GM12878 (cell line): ENCODE measurements around the gene VMP1. TPM values are rescaled to one million over a fixed set of nuclear protein-coding genes. Genes with fewer than 3 reads are reported as not detected.

ENCODE experiments used
- ATAC-seq: fragments of 200-7000 bp; cut with Tn5 transposase; 3 replicates; pipeline ENCODE4 v1.9.1; 2020; ENCODE audit warnings: mild to moderate bottlenecking, moderate library complexity
- BruUV-seq: library from RNA; stranded (reverse); fragments of 400-500 nt; replicated peaks from 2 replicates; lab custom pipeline; 2021; lab: Mats Ljungman, UMichigan
- CTCF ChIA-PET: fragments of 300-600 bp; sonication (Branson Sonifier 250); formaldehyde crosslinking; extraction: SDS; loops from one replicate; lab custom pipeline; 2021; ENCODE audit warnings: inconsistent platforms; lab: Yijun Ruan, JAX
- POLR2A ChIA-PET: fragments of 350-600 bp; formaldehyde crosslinking; extraction: SDS; loops from one replicate; lab custom pipeline; 2021; ENCODE audit warnings: inconsistent platforms; lab: Charles Lee
- RAD21 ChIA-PET: fragments of 300-600 bp; sonication (Branson Sonifier 250); formaldehyde crosslinking; loops from one replicate; lab custom pipeline; 2023; ENCODE audit warnings: antibody characterized with exemption; ENCODE audit not compliant: unreplicated experiment; lab: Charles Lee
- SMC1A ChIA-PET: fragments of 300-600 bp; sonication (Branson Sonifier 250); formaldehyde crosslinking; loops from one replicate; lab custom pipeline; 2023; ENCODE audit not compliant: unreplicated experiment, uncharacterized antibody; lab: Charles Lee
- DNase-seq: peaks from one replicate; pipeline ENCODE4 v3.0.0-alpha.2; 2011; ENCODE audit warnings: low read depth, low spot score
- FAIRE-seq: peaks from 3 replicates; lab custom pipeline; 2011; peaks lifted over from hg19 to GRCh38; lab: Jason Lieb, UNC
- H2AFZ ChIP-seq: 2 replicates; pipeline ENCODE4 v1.6.0; 2011; ENCODE audit warnings: low read depth, low read length, control low read depth; ENCODE audit not compliant: control insufficient read depth
- H3K27ac ChIP-seq: 2 replicates; pipeline ENCODE4 v1.5.1; 2011; ENCODE audit warnings: control low read depth; ENCODE audit not compliant: control insufficient read depth, insufficient read depth
- H3K27me3 ChIP-seq, 2 experiments: replicated peaks in 1 of 2; 2 replicates each; pipeline versions ENCODE4 v1.6.0 to v1.6.1; 2011; ENCODE audit warnings: low read length in 1 of 2; ENCODE audit not compliant: control insufficient read depth in 2 of 2, insufficient read depth in 2 of 2
- H3K36me3 ChIP-seq, 2 experiments: 2 replicates each; pipeline ENCODE4 v1.5.1; 2011; ENCODE audit warnings: low read length in 1 of 2; ENCODE audit not compliant: control insufficient read depth in 2 of 2, insufficient read depth in 2 of 2
- H3K4me1 ChIP-seq: 2 replicates; pipeline ENCODE4 v1.6.1; 2011; ENCODE audit warnings: mild to moderate bottlenecking, low read length, moderate library complexity, mixed read lengths; ENCODE audit not compliant: control insufficient read depth, insufficient read depth
- H3K4me2 ChIP-seq: 2 replicates; pipeline ENCODE4 v1.6.0; 2011; ENCODE audit warnings: control low read depth; ENCODE audit not compliant: control insufficient read depth, insufficient read depth
- H3K4me3 ChIP-seq: fragments of 200-600 bp; sonication (generic); 2 replicates; pipeline ENCODE4 v1.5.1; 2016
- H3K79me2 ChIP-seq: 2 replicates; pipeline ENCODE4 v1.6.0; 2011; ENCODE audit warnings: low read length; ENCODE audit not compliant: control insufficient read depth, insufficient read depth
- H3K9ac ChIP-seq: 2 replicates; pipeline ENCODE4 v1.8.0; 2011; ENCODE audit warnings: low read length, control low read depth, mixed read lengths; ENCODE audit not compliant: control insufficient read depth, insufficient read depth
- H3K9me3 ChIP-seq: replicated peaks from 3 replicates; pipeline ENCODE4 v1.5.1; 2011; ENCODE audit warnings: mild to moderate bottlenecking, low read length; ENCODE audit not compliant: control insufficient read depth, insufficient read depth
- H4K20me1 ChIP-seq: 2 replicates; pipeline ENCODE4 v1.6.0; 2011; ENCODE audit not compliant: control insufficient read depth, insufficient read depth
- BRCA1 ChIP-seq: IDR thresholded peaks from 2 replicates; pipeline ENCODE4 v1.6.1; 2011; ENCODE audit warnings: low read depth, low read length, improper control_type of control experiment
- CBX5 ChIP-seq: sonication (generic); IDR thresholded peaks from 2 replicates; pipeline ENCODE4 v1.6.1; 2016; ENCODE audit warnings: low read depth, moderate library complexity, mild to moderate bottlenecking, inconsistent platforms
- ETV6 ChIP-seq, 2 experiments: fragments of 450-650 bp in 1 of 2; IDR thresholded peaks in 1 of 2; conservative IDR thresholded peaks in 1 of 2; 2 replicates each; pipeline ENCODE4 v1.6.1; 2014; ENCODE audit warnings: antibody characterized with exemption in 1 of 2, borderline replicate concordance in 1 of 2, low read depth in 1 of 2, mild to moderate bottlenecking in 1 of 2, moderate library complexity in 1 of 2
- HDGF ChIP-seq: fragments of 450-650 bp; IDR thresholded peaks from 2 replicates; pipeline ENCODE4 v1.6.1; 2016; ENCODE audit warnings: antibody characterized with exemption
- MTA3 ChIP-seq: IDR thresholded peaks from 2 replicates; pipeline ENCODE4 v1.6.1; 2012; ENCODE audit warnings: low read length, inconsistent platforms, borderline replicate concordance
- MYC ChIP-seq: IDR thresholded peaks from 2 replicates; pipeline ENCODE4 v1.6.1; 2011; ENCODE audit warnings: mild to moderate bottlenecking, low read length, moderate library complexity, inconsistent platforms; ENCODE audit not compliant: insufficient read depth, insufficient replicate concordance, insufficient read length, severe bottlenecking
- PAX8 ChIP-seq: fragments of 450-650 bp; IDR thresholded peaks from 2 replicates; pipeline ENCODE4 v1.6.1; 2017; ENCODE audit warnings: mild to moderate bottlenecking, moderate library complexity
- RFX5 ChIP-seq: IDR thresholded peaks from 2 replicates; pipeline ENCODE4 v1.6.1; 2011; ENCODE audit warnings: low read depth, low read length, improper control_type of control experiment
- WRNIP1 ChIP-seq: IDR thresholded peaks from 2 replicates; pipeline ENCODE4 v1.6.1; 2011; ENCODE audit warnings: low read depth, low read length, improper control_type of control experiment, borderline replicate concordance
- YBX1 ChIP-seq: fragments of 450-650 bp; IDR thresholded peaks from 2 replicates; pipeline ENCODE4 v1.6.1; 2016; ENCODE audit warnings: antibody characterized with exemption
- ZNF592 ChIP-seq: fragments of 450-650 bp; IDR thresholded peaks from 2 replicates; pipeline ENCODE4 v1.6.1; 2017; ENCODE audit warnings: mild to moderate bottlenecking, moderate library complexity
- WGBS: methylation state at CpG from one replicate; pipeline ENCODE4 v1.1.6; 2016; ENCODE audit warnings: low lambda C conversion rate; ENCODE audit not compliant: insufficient replicate concordance, insufficient coverage; ENCODE audit errors: missing lambda C conversion rate; 5-methylcytosine and 5-hydroxymethylcytosine counted together
- in situ Hi-C: fragments of 300-500 bp; cut with MboI; formaldehyde crosslinking; loops from 9 replicates; pipeline ENCODE4 v1.14.3; 2018; ENCODE audit warnings: mixed read lengths
- intact Hi-C: fragments of 100-400 bp; cut with micrococcal nuclease; formaldehyde crosslinking; loops from one replicate; pipeline ENCODE4 v1.14.2; 2022; ENCODE audit not compliant: unreplicated experiment
- polyA plus RNA-seq, 11 experiments: library from polyadenylated mRNA; depleted of rRNA in 4 of 11; unstranded in 6 of 11; stranded (reverse) in 5 of 11; fragments of >200 nt; fragmentation: Nextera tagmentation in 4 of 11; fragmentation: Illumina TruSeq in 1 of 11; extraction: Ambion mirVana in 4 of 11; extraction: Trizol in 1 of 11; gene quantifications; 1 replicate in 1 of 11; 2 replicates in 10 of 11; pipeline versions ENCODE4 v1.2.1 to v1.2.3, GENCODE V29; 2011 to 2016; ENCODE audit warnings: inconsistent platforms in 2 of 11, missing spikeins in 2 of 11, low read depth in 1 of 11
- total RNA-seq, 4 experiments: library from RNA; depleted of rRNA in 3 of 4; stranded (reverse); fragments of >200 nt in 3 of 4; fragmentation: Illumina TruSeq in 1 of 4; extraction: Trizol in 1 of 4; gene quantifications; 2 replicates each; pipeline versions ENCODE4 v1.2.1 to v1.2.3, GENCODE V29; 2013 to 2021

The VMP1 gene
- total and polyA plus RNA-seq, 10 of the 15 experiments (the other 5 are each of a cell fraction or from before 2014, with no cell fraction given), result 88.4 to 199 (median 132) TPM

- Histone ChIP-seq H3K27ac (no peak overlapping the region), H3K36me3 (peaks cover 0 to 8% of the 10 kb centered on the region in 2 experiments; a peak in 1 of 4 replicates), H3K9me3 (no peaks in the 10 kb centered on the region), H4K20me1 (no peaks in the 10 kb centered on the region), H3K79me2 (no peaks in the 10 kb centered on the region), H2AFZ (no peak overlapping the region), H3K4me1 (no peaks in the 10 kb centered on the region), H3K27me3 (no peaks in the 10 kb centered on the region), H3K4me2 (no peak overlapping the region), H3K4me3 (no peak overlapping the region)
- BruUV-seq, result no TSS peak
- ChIA-PET SMC1A (interaction anchor here (1.4 kb wide), 1 partner anchor 10 kb away, joined by 5 read pairs; no protein-coding TSS in a partner anchor), CTCF (interaction anchor here (1.1 to 1.2 kb wide), 2 partner anchors 9 to 10 kb away, joined by 4 read pairs; no protein-coding TSS in a partner anchor), POLR2A (no interaction called here), RAD21 (interaction anchor here (1.0 kb wide), 1 partner anchor 121 kb away, joined by 4 read pairs; no protein-coding TSS in a partner anchor)
- FAIRE-seq (no peak), DNase-seq (no peak)
- in situ Hi-C loops, result no loop called here
- intact Hi-C loops, result no loop called here
- 96% methylated on average over 3 of the region's 3 CpGs for WGBS
- TF ChIP-seq ZNF592 (no peak), CBX5 (no peak), ETV6 (conservative IDR thresholded peaks at IDR 0.05 in 1 of 2, IDR thresholded peaks at IDR 0.05 in 1 of 2; ENCODE audit: borderline replicate concordance in 1 of 2, low read depth in 1 of 2) (no peak), PAX8 (no peak), RFX5 (no peak), HDGF (no peak), WRNIP1 (no peak), YBX1 (no peak), MYC (no peak), MTA3 (no peak), BRCA1 (no peak)
- TF ChIP-seq, all 136 proteins: peak for 0
- no peak overlapping the region for H3K9ac ChIP-seq
- no peak for ATAC-seq
Measured at GRCh38 chr17:59737324-59737723, 29.9 kb downstream of the VMP1 start.
